Measurements from ENCODE around the gene LKAAEAR1.
A peak's percentile ranks its signal among the peaks of the same experiment; 100 is the strongest.

LKAAEAR1 gene

GRCh38 chr20:64111841-64112641 lies 27.8 kb upstream of the LKAAEAR1 start:
- Histone ChIP-seq H3K4me2 (ENCODE audit: low read length) (no peak overlapping the region), H3K4me1 (peaks cover 42% of the 10 kb centered on the region), H3K36me3 (ENCODE audit: control insufficient read depth, insufficient read depth, low read length) (no peaks in the 10 kb centered on the region), H3K27ac (peak overlapping the region; percentile 66), H3K9ac (no peak overlapping the region), H3K79me2 (peaks cover 2% of the 10 kb centered on the region), H3K4me3 (ENCODE audit: low read depth, low read length) (no peak overlapping the region), H2AFZ (peak overlapping the region; percentile 25), H3K27me3 (ENCODE audit: control insufficient read depth, insufficient read depth, low read length) (no peaks in the 10 kb centered on the region), H3K9me3 (ENCODE audit: control insufficient read depth, low read length) (no peaks in the 10 kb centered on the region)
- TF ChIP-seq CTCF (IDR thresholded peaks at IDR 0.05): no peak

GRCh38 chr20:64110411-64111068 lies 26.3 kb upstream of the LKAAEAR1 start:
- Histone ChIP-seq H3K4me2 (ENCODE audit: low read length) (no peak overlapping the region), H2AFZ (no peak overlapping the region), H3K4me1 (peaks cover 30% of the 10 kb centered on the region), H3K9me3 (ENCODE audit: control insufficient read depth, low read length) (no peaks in the 10 kb centered on the region), H3K27ac (no peak overlapping the region), H3K79me2 (peaks cover 10% of the 10 kb centered on the region), H3K36me3 (ENCODE audit: control insufficient read depth, insufficient read depth, low read length) (no peaks in the 10 kb centered on the region), H3K9ac (no peak overlapping the region), H3K4me3 (ENCODE audit: low read depth, low read length) (no peak overlapping the region), H3K27me3 (ENCODE audit: control insufficient read depth, insufficient read depth, low read length) (no peaks in the 10 kb centered on the region)
- TF ChIP-seq CTCF (IDR thresholded peaks at IDR 0.05): no peak

GRCh38 chr20:64109831-64110391 lies 25.7 kb upstream of the LKAAEAR1 start:
- no peak overlapping the region for H3K9ac ChIP-seq
- H3K27me3 ChIP-seq (ENCODE audit: control insufficient read depth, insufficient read depth, low read length): no peaks in the 10 kb centered on the region
- H3K36me3 ChIP-seq (ENCODE audit: control insufficient read depth, insufficient read depth, low read length): no peaks in the 10 kb centered on the region
- H3K4me3 ChIP-seq (ENCODE audit: low read depth, low read length): no peak overlapping the region
- no peak overlapping the region for H2AFZ ChIP-seq
- no peak overlapping the region for H3K4me2 ChIP-seq (ENCODE audit: low read length)
- H3K4me1 ChIP-seq: peaks cover 31% of the 10 kb centered on the region
- H3K9me3 ChIP-seq (ENCODE audit: control insufficient read depth, low read length): no peaks in the 10 kb centered on the region
- no peak for TF ChIP-seq CTCF (IDR thresholded peaks at IDR 0.05)
- H3K79me2 ChIP-seq: peaks cover 13% of the 10 kb centered on the region
- H3K27ac ChIP-seq: no peak overlapping the region

- Histone ChIP-seq H3K79me2 (peaks cover 22% of the 10 kb centered on the region), H3K4me1 (peaks cover 40% of the 10 kb centered on the region), H3K27me3 (ENCODE audit: control insufficient read depth, insufficient read depth, low read length) (no peaks in the 10 kb centered on the region), H3K4me3 (ENCODE audit: low read depth, low read length) (no peak overlapping the region), H3K9ac (no peak overlapping the region), H3K4me2 (ENCODE audit: low read length) (no peak overlapping the region), H3K9me3 (ENCODE audit: control insufficient read depth, low read length) (no peaks in the 10 kb centered on the region), H2AFZ (no peak overlapping the region), H3K36me3 (ENCODE audit: control insufficient read depth, insufficient read depth, low read length) (no peaks in the 10 kb centered on the region), H3K27ac (no peak overlapping the region)
- TF ChIP-seq CTCF (IDR thresholded peaks at IDR 0.05): no peak
Measured at GRCh38 chr20:64108731-64109681, 24.8 kb upstream of the LKAAEAR1 start.
